GM21360 (cell line): ENCODE results near the gene TNRC6C.
"Not testable (repeated sequence)": the region's sequence is repeated elsewhere in the genome, so short reads cannot be mapped to it uniquely, and the experiment has no call there.

Experiments used
- ATAC-seq: cut with Tn5 transposase; IDR thresholded peaks from one replicate; pipeline ENCODE4 v1.9.1; 2021; ENCODE audit warnings: mild to moderate bottlenecking, moderate library complexity; ENCODE audit not compliant: unreplicated experiment

Gene TNRC6C

GRCh38 chr17:78041386-78042179 lies 83.1 kb downstream of the TNRC6C start:
- no peak for ATAC-seq

GRCh38 chr17:78042542-78042941 lies 84.0 kb downstream of the TNRC6C start:
- ATAC-seq = no peak

- no peak for ATAC-seq
These were observed 84.5 kb downstream of the TNRC6C start for GRCh38 chr17:78043031-78043430.

- ATAC-seq = no peak
These were observed 85.9 kb downstream of the TNRC6C start for GRCh38 chr17:78044280-78044835.

GRCh38 chr17:78045316-78045715 lies 86.8 kb downstream of the TNRC6C start:
- no peak for ATAC-seq

GRCh38 chr17:78046923-78047322 lies 88.4 kb downstream of the TNRC6C start:
- ATAC-seq = no peak

- ATAC-seq = no peak
These were observed 90.1 kb downstream of the TNRC6C start for GRCh38 chr17:78048346-78049292.

- no peak for ATAC-seq
These were observed 91.1 kb downstream of the TNRC6C start for GRCh38 chr17:78049609-78050008.

GRCh38 chr17:78051186-78051972 lies 92.9 kb downstream of the TNRC6C start:
- no peak for ATAC-seq

- no peak for ATAC-seq
These were observed 95.4 kb downstream of the TNRC6C start for GRCh38 chr17:78053777-78054468.

GRCh38 chr17:78057113-78057740 lies 98.7 kb downstream of the TNRC6C start:
- ATAC-seq = no peak

GRCh38 chr17:78058001-78058400 lies 99.5 kb downstream of the TNRC6C start:
- no peak for ATAC-seq

- ATAC-seq = no peak
These were observed 100.1 kb downstream of the TNRC6C start for GRCh38 chr17:78058581-78058980.

- no peak for ATAC-seq
These were observed 104.1 kb downstream of the TNRC6C start for GRCh38 chr17:78062596-78062995.

GRCh38 chr17:78063489-78063888 lies 105.0 kb downstream of the TNRC6C start:
- ATAC-seq = no peak

- ATAC-seq = no peak
These were observed 106.2 kb downstream of the TNRC6C start for GRCh38 chr17:78064708-78065107.

- not testable (repeated sequence) for ATAC-seq
These were observed 108.5 kb downstream of the TNRC6C start for GRCh38 chr17:78066976-78067375.

GRCh38 chr17:78069695-78070094 lies 111.2 kb downstream of the TNRC6C start:
- ATAC-seq = no peak

- no peak for ATAC-seq
These were observed 114.5 kb downstream of the TNRC6C start for GRCh38 chr17:78072961-78073360.

GRCh38 chr17:78075011-78075410 lies 116.5 kb downstream of the TNRC6C start:
- no peak for ATAC-seq
